Activated CD4-positive, CD25-positive, alpha-beta regulatory T cell treated with anti-CD3 and anti-CD28 coated beads, Interleukin-2, amount 50 U/mL, for 72 hours (primary cell): ENCODE measurements around the gene PGLYRP4.
"Not testable (repeated sequence)": the region's sequence is repeated elsewhere in the genome, so short reads cannot be mapped to it uniquely, and the experiment has no call there.

Experiments
- DNase-seq: peaks from one replicate; pipeline ENCODE4 v3.0.0; 2021

PGLYRP4 gene

GRCh38 chr1:153336650-153337049 is 12.0 kb downstream of the PGLYRP4 start:
- DNase-seq = no peak

GRCh38 chr1:153333902-153334301 is 14.7 kb downstream of the PGLYRP4 start:
- DNase-seq = no peak

- DNase-seq = no peak
Measured at GRCh38 chr1:153324912-153325311, 23.7 kb downstream of the PGLYRP4 start.

- DNase-seq = no peak
Measured at GRCh38 chr1:153322568-153322967, 26.1 kb downstream of the PGLYRP4 start.

GRCh38 chr1:153318145-153318544 is 30.5 kb downstream of the PGLYRP4 start:
- not testable (repeated sequence) for DNase-seq

- DNase-seq = not testable (repeated sequence)
Measured at GRCh38 chr1:153316013-153316412, 32.6 kb downstream of the PGLYRP4 start.

- DNase-seq = not testable (repeated sequence)
Measured at GRCh38 chr1:153314388-153314787, 34.3 kb downstream of the PGLYRP4 start.

GRCh38 chr1:153313288-153313687 is 35.4 kb downstream of the PGLYRP4 start:
- no peak for DNase-seq

- DNase-seq = no peak
Measured at GRCh38 chr1:153312570-153313186, 36.0 kb downstream of the PGLYRP4 start, which contains the start of gene PGLYRP3. Gene PGLYRP3, minus strand, starts transcription at chr1:153312952. Its CDS starts 2,287 bp downstream, at chr1:153310665.

- no peak for DNase-seq
Measured at GRCh38 chr1:153310526-153310925, 38.1 kb downstream of the PGLYRP4 start.

GRCh38 chr1:153309441-153309840 is 39.2 kb downstream of the PGLYRP4 start:
- no peak for DNase-seq

GRCh38 chr1:153308540-153308939 is 40.1 kb downstream of the PGLYRP4 start:
- DNase-seq = no peak

- no peak for DNase-seq
Measured at GRCh38 chr1:153307221-153307600, 41.4 kb downstream of the PGLYRP4 start.

- DNase-seq = no peak
Measured at GRCh38 chr1:153306303-153307220, 42.1 kb downstream of the PGLYRP4 start.

GRCh38 chr1:153305682-153306081 is 43.0 kb downstream of the PGLYRP4 start:
- no peak for DNase-seq

- DNase-seq = no peak
Measured at GRCh38 chr1:153302308-153302707, 46.3 kb downstream of the PGLYRP4 start.

- no peak for DNase-seq
Measured at GRCh38 chr1:153293851-153294250, 54.8 kb downstream of the PGLYRP4 start.

GRCh38 chr1:153293480-153293775 is 55.2 kb downstream of the PGLYRP4 start:
- no peak for DNase-seq

- DNase-seq = no peak
Measured at GRCh38 chr1:153292740-153293479, 55.7 kb downstream of the PGLYRP4 start.

GRCh38 chr1:153292185-153292584 is 56.5 kb downstream of the PGLYRP4 start:
- no peak for DNase-seq

GRCh38 chr1:153291514-153291913 is 57.1 kb downstream of the PGLYRP4 start:
- DNase-seq = no peak

- no peak for DNase-seq
Measured at GRCh38 chr1:153288634-153289275, 59.9 kb downstream of the PGLYRP4 start.
